Right lobe of liver (tissue), 6 donors: ENCODE data around the gene KRT16. TPM values are rescaled to one million over a fixed set of nuclear protein-coding genes. Genes with fewer than 3 reads are reported as not detected.
"Not testable (repeated sequence)": the region's sequence is repeated elsewhere in the genome, so short reads cannot be mapped to it uniquely, and the experiment has no call there.

ENCODE experiments used
- ATAC-seq, 4 donors: fragments of 200-7000 bp; cut with Tn5 transposase; one replicate each; pipeline ENCODE4 v1.9.1; 2020; ENCODE audit warnings: mild to moderate bottlenecking in 4 of 4, moderate library complexity in 4 of 4
- DNase-seq, 3 donors: peaks; one replicate each; pipeline ENCODE4 v3.0.0-alpha.2; 2020
- H3K27ac ChIP-seq, 3 donors: fragments of 200-600 bp; one replicate each; pipeline ENCODE4 v1.8.0; 2022
- H3K27me3 ChIP-seq, 2 donors: fragments of 200-600 bp; one replicate each; pipeline ENCODE4 v1.8.0; 2022
- H3K36me3 ChIP-seq, 4 donors: fragments of 200-600 bp; sonication (generic) in 1 of 4; one replicate each; pipeline versions ENCODE4 v1.5.1 to v1.8.0; 2017 to 2022; ENCODE audit warnings: control low read depth in 1 of 4
- H3K4me1 ChIP-seq, 4 donors: fragments of 200-600 bp; sonication (generic) in 1 of 4; one replicate each; pipeline versions ENCODE4 v1.5.1 to v1.8.0; 2017 to 2022; ENCODE audit warnings: control low read depth in 1 of 4
- H3K4me3 ChIP-seq, 3 donors: fragments of 200-600 bp; one replicate each; pipeline ENCODE4 v1.8.0; 2022
- H3K9me3 ChIP-seq, 4 donors: fragments of 200-600 bp; sonication (generic) in 1 of 4; one replicate each; pipeline versions ENCODE4 v1.5.1 to v1.8.0; 2017 to 2022; ENCODE audit warnings: control low read depth in 1 of 4
- POLR2A ChIP-seq: fragments of 450-650 bp; IDR thresholded peaks from one replicate; pipeline ENCODE4 v1.6.1; 2017; ENCODE audit warnings: antibody characterized with exemption, mild to moderate bottlenecking
- WGBS: methylation state at CpG from one replicate; pipeline ENCODE4 v1.1.6; 2018; ENCODE audit warnings: low coverage, low lambda C conversion rate; ENCODE audit not compliant: insufficient coverage; ENCODE audit errors: missing lambda C conversion rate; 5-methylcytosine and 5-hydroxymethylcytosine counted together
- intact Hi-C, 2 donors: fragments of 100-400 bp; cut with DNase I; formaldehyde crosslinking; loops; one replicate each; pipeline versions ENCODE4 v1.11.2 to v1.14.1; 2022
- total RNA-seq, 6 experiments: library from RNA; depleted of rRNA in 2 of 6; stranded (reverse); fragments of >200 nt in 2 of 6; fragmentation: NEBNext Ultra II Directional in 3 of 6; extraction: Animal tissue kit (Norgen Biotek cat#: 25700) in 3 of 6; gene quantifications; one replicate each; pipeline versions ENCODE4 v1.1.0 to v1.2.4, GENCODE V29; 2016 to 2023
- TF ChIP-seq, protein P1 (sequence below), 4 donors: fragments of 200-600 bp in 3 of 4; fragments of 450-650 bp in 1 of 4; IDR thresholded peaks; one replicate each; pipeline versions ENCODE4 v1.5.1 to v1.8.0; 2016 to 2022; ENCODE audit warnings: antibody characterized with exemption in 4 of 4, mild to moderate bottlenecking in 2 of 4
- donor health status: DM: no; HTN: yes; CAD: no.
- donor health status: DM: no; HTN: no; CAD: no.
- donor health status: DM: no; HTN: no; CAD: no.
- donor health status: DM: no; HTN: yes; CAD: no.
- donor health status: DM: no; HTN: yes; CAD: no.

Gene KRT16
- total RNA-seq, 6 experiments from 2014 or later: not detected

DNA sequence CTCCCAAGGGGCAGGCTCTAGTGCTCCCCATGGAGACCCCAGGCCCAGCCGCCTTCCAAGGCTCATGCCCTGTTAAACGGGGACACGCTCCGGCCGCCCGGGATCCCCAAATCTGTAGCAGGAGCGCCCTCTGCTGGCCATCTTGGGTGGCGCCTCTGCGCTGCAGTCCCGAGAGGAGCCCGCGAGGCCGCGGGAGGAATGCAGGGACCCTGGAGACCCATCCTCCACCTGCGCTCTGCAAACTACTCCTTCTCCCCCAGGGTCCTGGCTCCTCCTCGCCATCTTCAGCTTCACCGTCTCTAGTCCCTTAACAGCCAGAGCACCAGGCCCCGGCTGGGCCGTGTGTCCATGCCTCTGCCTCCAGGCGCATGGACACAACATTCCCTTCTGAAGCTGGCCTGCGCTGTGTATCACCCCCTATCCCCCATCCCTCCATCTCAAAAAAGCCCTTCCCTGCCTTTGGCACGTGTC lies 35.4 kb upstream of the KRT16 start:
- peak; percentile 88 for DNase-seq
- TF ChIP-seq, protein P1, sequence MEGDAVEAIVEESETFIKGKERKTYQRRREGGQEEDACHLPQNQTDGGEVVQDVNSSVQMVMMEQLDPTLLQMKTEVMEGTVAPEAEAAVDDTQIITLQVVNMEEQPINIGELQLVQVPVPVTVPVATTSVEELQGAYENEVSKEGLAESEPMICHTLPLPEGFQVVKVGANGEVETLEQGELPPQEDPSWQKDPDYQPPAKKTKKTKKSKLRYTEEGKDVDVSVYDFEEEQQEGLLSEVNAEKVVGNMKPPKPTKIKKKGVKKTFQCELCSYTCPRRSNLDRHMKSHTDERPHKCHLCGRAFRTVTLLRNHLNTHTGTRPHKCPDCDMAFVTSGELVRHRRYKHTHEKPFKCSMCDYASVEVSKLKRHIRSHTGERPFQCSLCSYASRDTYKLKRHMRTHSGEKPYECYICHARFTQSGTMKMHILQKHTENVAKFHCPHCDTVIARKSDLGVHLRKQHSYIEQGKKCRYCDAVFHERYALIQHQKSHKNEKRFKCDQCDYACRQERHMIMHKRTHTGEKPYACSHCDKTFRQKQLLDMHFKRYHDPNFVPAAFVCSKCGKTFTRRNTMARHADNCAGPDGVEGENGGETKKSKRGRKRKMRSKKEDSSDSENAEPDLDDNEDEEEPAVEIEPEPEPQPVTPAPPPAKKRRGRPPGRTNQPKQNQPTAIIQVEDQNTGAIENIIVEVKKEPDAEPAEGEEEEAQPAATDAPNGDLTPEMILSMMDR (IDR thresholded peaks at IDR 0.05): peak; percentile 95 to 98 (median 96)
- TF ChIP-seq POLR2A: no peak
- peak overlapping the region in 2 of 3 donors; percentile 34 to 38 for H3K4me3 ChIP-seq
- no peaks in the 10 kb centered on the region for H3K36me3 ChIP-seq
- no peaks in the 10 kb centered on the region for H3K27me3 ChIP-seq
- WGBS: 8% methylated on average over 7 of the region's 22 CpGs
- intact Hi-C loops: no loop called here
- no peak overlapping the region for H3K27ac ChIP-seq
- peaks cover 0 to 12% (median 4%) of the 10 kb centered on the region in 4 donors for H3K4me1 ChIP-seq
- peak; percentile 80 to 91 (median 88) for ATAC-seq
- H3K9me3 ChIP-seq: no peaks in the 10 kb centered on the region

DNA sequence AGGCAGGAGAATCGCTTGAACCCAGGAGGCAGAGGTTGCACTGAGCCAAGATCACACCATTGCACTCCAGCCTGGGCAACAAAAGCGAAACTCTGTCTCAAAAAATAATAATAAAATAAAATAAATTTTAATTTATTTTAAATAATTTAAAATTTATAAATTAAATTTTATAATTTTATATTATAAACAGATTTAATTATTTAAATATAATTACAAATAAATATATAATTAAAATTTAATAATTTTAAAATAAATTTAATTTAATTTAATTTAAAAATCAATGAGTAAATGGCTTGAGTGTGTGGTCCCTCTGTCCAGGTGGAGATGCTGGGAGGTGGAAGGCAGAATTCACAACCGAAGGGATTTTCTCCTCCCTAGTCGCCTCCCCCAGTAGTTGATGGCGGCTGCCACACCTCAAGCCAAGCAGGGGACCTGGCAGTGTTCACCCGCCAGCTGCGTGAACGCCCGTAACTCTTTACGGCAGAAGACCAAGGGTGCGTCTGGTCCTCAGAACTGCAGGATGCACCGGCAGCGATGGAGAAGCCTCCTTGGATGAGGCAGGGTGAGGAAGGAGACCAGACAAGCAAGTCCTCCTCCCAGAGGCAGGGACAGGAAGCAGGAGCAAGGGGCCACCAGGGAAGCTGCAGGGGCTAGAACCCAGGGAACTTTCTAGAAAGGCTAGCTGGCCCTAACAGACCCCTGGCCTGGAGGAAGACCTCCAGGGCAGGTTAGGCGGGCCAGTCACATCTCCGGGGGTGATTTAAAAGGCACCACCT lies 34.7 kb upstream of the KRT16 start:
- H3K4me3 ChIP-seq: no peak overlapping the region
- intact Hi-C loops: no loop called here
- no peaks in the 10 kb centered on the region for H3K36me3 ChIP-seq
- DNase-seq (no peak), ATAC-seq (no peak)
- H3K4me1 ChIP-seq: peaks cover 0 to 12% (median 4%) of the 10 kb centered on the region in 4 donors
- H3K27me3 ChIP-seq: no peaks in the 10 kb centered on the region
- H3K9me3 ChIP-seq: no peaks in the 10 kb centered on the region
- H3K27ac ChIP-seq: no peak overlapping the region
- 55% methylated on average over 11 of the region's 15 CpGs for WGBS
- no peak for TF ChIP-seq POLR2A
- TF ChIP-seq, protein P1 (IDR thresholded peaks at IDR 0.05): no peak

DNA sequence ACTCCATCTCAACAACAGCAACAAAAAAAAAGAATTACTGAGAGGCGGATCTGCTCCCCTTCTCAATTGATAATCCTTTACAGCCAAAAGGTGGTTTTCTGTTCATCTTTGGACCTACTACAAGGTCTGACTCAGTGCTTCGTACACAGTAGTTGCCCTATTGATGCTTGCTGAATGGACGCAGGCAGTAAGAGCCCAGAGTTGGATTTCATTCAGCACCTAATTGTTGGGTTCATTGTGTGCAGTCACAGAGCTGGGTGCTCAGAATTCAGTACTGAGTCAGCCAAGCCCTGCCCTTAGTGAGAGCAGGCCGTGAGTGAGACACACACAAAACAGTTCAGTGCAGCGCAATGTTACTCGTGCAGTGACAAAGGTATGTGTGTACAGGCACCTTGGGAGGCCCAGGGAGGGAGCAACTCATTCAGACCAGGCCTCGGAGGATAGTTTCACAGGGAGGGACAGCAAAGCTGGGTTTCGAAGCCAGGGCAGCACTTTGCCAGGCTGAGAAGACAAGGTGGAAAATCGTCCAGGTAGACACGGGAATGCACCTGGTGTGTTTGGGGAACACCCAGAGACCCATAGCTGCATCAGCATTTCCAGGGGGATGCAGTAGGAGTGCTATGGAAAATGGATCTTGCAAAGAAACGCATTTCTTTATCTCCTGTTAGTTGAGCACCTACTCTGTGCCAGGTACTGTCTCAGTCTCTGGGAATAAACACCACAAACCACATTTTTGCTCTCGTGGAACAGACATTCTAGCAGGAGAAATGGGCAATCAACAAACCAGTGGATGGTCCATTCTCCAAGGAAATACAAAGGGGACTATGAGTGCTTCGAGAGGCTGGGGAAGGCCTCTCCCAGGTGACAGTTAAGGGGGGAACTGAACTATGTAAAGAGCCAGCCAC lies 29.9 kb upstream of the KRT16 start:
- no peaks in the 10 kb centered on the region for H3K27me3 ChIP-seq
- no peak overlapping the region for H3K4me3 ChIP-seq
- ATAC-seq (no peak), DNase-seq (no peak)
- WGBS: 62% methylated on average over 8 of the region's 13 CpGs
- no peaks in the 10 kb centered on the region for H3K9me3 ChIP-seq
- H3K27ac ChIP-seq: no peak overlapping the region
- TF ChIP-seq, protein P1 (IDR thresholded peaks at IDR 0.05): no peak
- no peak for TF ChIP-seq POLR2A
- intact Hi-C loops: no loop called here
- no peaks in the 10 kb centered on the region for H3K4me1 ChIP-seq
- H3K36me3 ChIP-seq: no peaks in the 10 kb centered on the region

DNA sequence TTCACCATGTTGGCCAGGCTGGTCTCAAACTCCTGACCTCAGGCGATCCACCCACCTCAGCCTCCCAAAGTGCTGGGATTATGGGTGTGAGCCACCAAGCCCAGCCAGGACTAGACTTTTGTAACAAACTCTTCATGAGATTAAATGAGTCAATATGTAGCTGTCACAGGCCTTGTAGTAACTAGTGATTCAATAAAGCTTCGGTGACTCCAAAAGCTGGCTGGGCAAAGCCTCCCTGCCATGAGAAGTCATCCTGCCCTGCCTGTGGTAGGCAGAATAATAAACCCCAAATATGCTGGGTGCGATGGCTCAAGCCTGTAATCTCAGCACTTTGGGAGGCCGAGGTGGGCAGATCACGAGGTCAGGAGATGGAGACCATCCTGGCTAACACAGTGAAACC lies 28.0 kb upstream of the KRT16 start:
- ATAC-seq, H3K27me3 ChIP-seq, H3K27ac ChIP-seq, H3K4me3 ChIP-seq, H3K36me3 ChIP-seq, H3K9me3 ChIP-seq, DNase-seq, H3K4me1 ChIP-seq, intact Hi-C loops: not testable (repeated sequence)
- WGBS: no CpG with 5 or more reads among the region's 5 CpGs
